Measurements from ENCODE around the gene ADORA1.

The ADORA1 gene

DNA sequence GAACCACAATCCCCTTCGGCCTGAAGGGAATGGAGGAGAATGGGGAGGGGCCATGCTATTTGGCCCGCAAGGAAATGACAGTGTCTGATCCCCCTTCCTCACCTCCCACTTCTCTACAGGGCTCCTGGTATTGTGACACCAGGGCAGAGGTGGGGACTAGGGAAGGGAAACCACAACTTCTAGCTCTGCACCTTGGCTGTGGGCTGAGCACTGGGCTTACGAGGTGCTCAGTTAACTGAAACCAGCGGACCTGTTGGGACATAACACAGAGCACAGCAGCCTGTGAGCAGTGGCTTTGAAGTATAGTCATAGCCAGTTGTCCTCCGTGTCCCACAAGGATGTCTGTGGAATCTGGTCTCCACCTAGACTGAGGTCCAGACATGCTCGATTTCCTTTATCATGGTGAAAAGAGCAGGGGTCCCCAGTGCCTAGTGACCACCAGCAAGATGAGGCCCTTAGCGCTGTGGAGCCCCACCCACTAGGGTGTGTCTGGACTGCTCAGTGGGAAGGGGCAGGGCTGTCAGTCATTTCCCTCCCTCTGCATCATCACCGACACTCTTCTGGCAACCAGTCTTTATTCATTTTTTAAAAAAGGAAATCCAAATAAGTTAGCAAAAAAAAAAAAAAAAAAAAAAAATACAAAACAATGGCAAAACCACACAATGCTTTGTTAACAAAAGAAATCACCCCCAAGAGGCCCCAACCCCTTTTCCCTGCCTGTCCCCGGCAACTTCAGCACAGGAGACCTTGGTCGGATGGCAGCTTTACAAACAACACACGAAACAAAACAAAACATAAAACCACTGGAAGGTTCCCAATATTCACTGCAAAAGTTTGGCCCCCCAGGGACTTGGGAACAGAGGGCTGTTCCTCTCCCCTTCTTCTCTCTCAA lies 44.7 kb upstream of the ADORA1 start:
- TF ChIP-seq, protein P1, sequence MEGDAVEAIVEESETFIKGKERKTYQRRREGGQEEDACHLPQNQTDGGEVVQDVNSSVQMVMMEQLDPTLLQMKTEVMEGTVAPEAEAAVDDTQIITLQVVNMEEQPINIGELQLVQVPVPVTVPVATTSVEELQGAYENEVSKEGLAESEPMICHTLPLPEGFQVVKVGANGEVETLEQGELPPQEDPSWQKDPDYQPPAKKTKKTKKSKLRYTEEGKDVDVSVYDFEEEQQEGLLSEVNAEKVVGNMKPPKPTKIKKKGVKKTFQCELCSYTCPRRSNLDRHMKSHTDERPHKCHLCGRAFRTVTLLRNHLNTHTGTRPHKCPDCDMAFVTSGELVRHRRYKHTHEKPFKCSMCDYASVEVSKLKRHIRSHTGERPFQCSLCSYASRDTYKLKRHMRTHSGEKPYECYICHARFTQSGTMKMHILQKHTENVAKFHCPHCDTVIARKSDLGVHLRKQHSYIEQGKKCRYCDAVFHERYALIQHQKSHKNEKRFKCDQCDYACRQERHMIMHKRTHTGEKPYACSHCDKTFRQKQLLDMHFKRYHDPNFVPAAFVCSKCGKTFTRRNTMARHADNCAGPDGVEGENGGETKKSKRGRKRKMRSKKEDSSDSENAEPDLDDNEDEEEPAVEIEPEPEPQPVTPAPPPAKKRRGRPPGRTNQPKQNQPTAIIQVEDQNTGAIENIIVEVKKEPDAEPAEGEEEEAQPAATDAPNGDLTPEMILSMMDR (IDR thresholded peaks at IDR 0.05; ENCODE audit: control insufficient read depth, insufficient read depth, low read depth, low read length, missing control alignments): no peak
- H3K4me3 ChIP-seq (ENCODE audit: control insufficient read depth, low read depth, low read length): no peak overlapping the region
- DNase-seq (ENCODE audit: low read depth): no peak

DNA sequence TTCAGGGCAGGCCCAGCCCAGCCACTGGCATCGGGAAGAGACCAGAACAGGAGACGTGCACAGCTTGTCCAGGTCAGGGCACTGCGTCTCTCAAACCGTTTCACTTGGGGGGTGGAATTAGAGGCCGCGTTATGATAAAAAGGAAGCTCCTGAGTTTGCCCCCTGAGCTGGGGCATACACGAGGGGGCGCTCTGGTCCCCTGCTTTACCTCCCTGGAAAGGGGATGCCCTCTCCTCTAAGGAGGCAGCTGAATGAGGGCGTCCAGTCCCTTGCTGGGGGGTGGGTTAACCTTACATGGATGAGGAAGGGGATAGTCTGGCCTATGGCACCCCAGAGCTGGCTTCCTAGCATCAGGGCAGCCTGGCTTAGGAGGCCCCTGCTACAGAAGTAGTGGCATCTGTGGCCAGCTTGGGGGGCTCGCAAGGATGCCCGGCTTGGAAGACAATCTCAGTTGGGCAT lies 44.0 kb upstream of the ADORA1 start:
- no peak overlapping the region for H3K4me3 ChIP-seq (ENCODE audit: control insufficient read depth, low read depth, low read length)
- DNase-seq (ENCODE audit: low read depth): no peak
- TF ChIP-seq, protein P1 (IDR thresholded peaks at IDR 0.05; ENCODE audit: control insufficient read depth, insufficient read depth, low read depth, low read length, missing control alignments): no peak

DNA sequence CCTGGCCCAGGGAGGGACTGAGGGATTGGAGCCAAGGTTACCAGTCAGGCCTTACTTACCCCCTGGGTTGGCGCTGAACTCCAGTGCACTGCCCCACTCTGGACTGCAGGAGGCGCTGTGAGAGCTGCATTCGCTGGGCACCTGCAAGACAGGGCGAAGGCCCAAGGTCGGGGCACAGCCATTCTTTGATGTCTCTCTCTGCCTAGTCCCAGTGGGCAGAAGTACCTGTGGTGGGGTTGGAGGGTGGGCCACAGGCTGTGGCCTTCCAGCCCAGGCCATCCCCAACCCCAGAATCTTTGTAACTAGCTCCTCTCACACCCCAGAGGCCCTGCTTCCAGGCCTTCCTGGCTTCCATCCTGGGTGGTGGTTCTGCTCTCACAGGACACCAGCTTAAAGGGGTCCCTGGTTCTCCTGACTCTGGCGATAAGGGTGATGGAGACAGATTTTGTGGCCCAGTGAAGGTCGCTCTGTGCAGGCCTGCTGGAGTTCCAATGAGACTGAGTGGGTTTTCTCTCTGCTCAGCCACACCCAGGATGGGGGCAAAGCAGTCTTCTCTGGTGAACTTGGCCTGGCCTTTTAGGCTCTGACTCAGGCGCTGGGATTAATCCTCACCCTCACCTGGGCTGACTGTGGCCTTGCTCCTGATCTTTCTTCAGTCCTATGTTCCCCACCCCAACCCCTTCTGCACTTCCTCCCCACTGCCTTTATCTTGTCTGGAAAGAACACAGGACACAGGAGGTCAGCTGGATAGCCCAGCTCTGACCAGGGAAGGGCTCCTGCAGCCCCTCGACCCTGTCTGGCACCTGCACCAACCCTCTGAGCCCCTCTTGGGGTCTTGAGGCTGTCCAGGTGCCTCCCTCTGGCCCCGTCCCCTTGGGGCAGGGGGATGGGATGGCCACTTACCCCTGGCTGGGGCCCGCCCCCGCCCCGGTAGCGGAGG lies 42.7 kb upstream of the ADORA1 start:
- TF ChIP-seq, protein P1 (IDR thresholded peaks at IDR 0.05; ENCODE audit: control insufficient read depth, insufficient read depth, low read depth, low read length, missing control alignments): peak; percentile 48
- no peak for DNase-seq (ENCODE audit: low read depth)
- H3K4me3 ChIP-seq (ENCODE audit: control insufficient read depth, low read depth, low read length): no peak overlapping the region

GRCh38 chr1:203085528-203086406 lies 41.8 kb upstream of the ADORA1 start, which contains the start of gene MYOG:
Gene MYOG, minus strand, starts transcription at chr1:203086012. Its CDS starts 51 bp downstream, at chr1:203085961.
- no peak for DNase-seq (ENCODE audit: low read depth)
- TF ChIP-seq, protein P1 (IDR thresholded peaks at IDR 0.05; ENCODE audit: control insufficient read depth, insufficient read depth, low read depth, low read length, missing control alignments): no peak
- no peak within 1 kb of the TSS for H3K4me3 ChIP-seq (ENCODE audit: control insufficient read depth, low read depth, low read length)

- TF ChIP-seq, protein P1 (IDR thresholded peaks at IDR 0.05; ENCODE audit: control insufficient read depth, insufficient read depth, low read depth, low read length, missing control alignments): no peak
- no peak overlapping the region for H3K4me3 ChIP-seq (ENCODE audit: control insufficient read depth, low read depth, low read length)
- DNase-seq (ENCODE audit: low read depth): no peak
Measured at GRCh38 chr1:203086992-203087763, 40.3 kb upstream of the ADORA1 start.
